H9 (cell line): ENCODE results near the gene CLEC16A. TPM values are rescaled to one million over a fixed set of nuclear protein-coding genes. Genes with fewer than 3 reads are reported as not detected.

ENCODE experiments used
- DNase-seq: peaks from one replicate; pipeline ENCODE4 v3.0.0-alpha.2; 2017
- H2AFZ ChIP-seq: one replicate; pipeline ENCODE4 v1.6.1; 2013; ENCODE audit warnings: mild to moderate bottlenecking, low read length, control low read depth, moderate library complexity
- H2AK5ac ChIP-seq: 2 replicates; pipeline ENCODE4 v1.6.1; 2013; ENCODE audit warnings: low read length, control low read depth, mixed read lengths; ENCODE audit not compliant: insufficient read length
- H2BK120ac ChIP-seq: one replicate; pipeline ENCODE4 v1.6.1; 2013; ENCODE audit warnings: low read depth, mild to moderate bottlenecking, low read length, control low read depth, inconsistent platforms; ENCODE audit not compliant: poor library complexity, severe bottlenecking
- H2BK12ac ChIP-seq: 2 replicates; pipeline ENCODE4 v1.6.1; 2013; ENCODE audit warnings: low read length, control low read depth, mixed read lengths, low read depth; ENCODE audit not compliant: insufficient read length
- H2BK15ac ChIP-seq: 2 replicates; pipeline ENCODE4 v1.6.1; 2013; ENCODE audit warnings: low read depth, low read length, control low read depth
- H2BK20ac ChIP-seq: one replicate; pipeline ENCODE4 v1.6.1; 2013; ENCODE audit warnings: low read depth, mild to moderate bottlenecking, low read length, control low read depth, inconsistent platforms; ENCODE audit not compliant: poor library complexity, severe bottlenecking
- H2BK5ac ChIP-seq: 2 replicates; pipeline ENCODE4 v1.6.1; 2013; ENCODE audit warnings: low read length, control low read depth, mixed read lengths; ENCODE audit not compliant: insufficient read length
- H3K14ac ChIP-seq: 2 replicates; pipeline ENCODE4 v1.6.1; 2013; ENCODE audit warnings: low read length, control low read depth; ENCODE audit not compliant: insufficient read depth
- H3K18ac ChIP-seq: 2 replicates; pipeline ENCODE4 v1.6.1; 2013; ENCODE audit warnings: low read depth, mild to moderate bottlenecking, mixed read lengths, low read length, control low read depth; ENCODE audit not compliant: insufficient read length
- H3K23ac ChIP-seq: 2 replicates; pipeline ENCODE4 v1.6.1; 2013; ENCODE audit warnings: low read length, control low read depth, mixed read lengths, low read depth; ENCODE audit not compliant: insufficient read length
- H3K23me2 ChIP-seq: 2 replicates; pipeline ENCODE4 v1.6.1; 2013; ENCODE audit warnings: low read depth, mild to moderate bottlenecking, mixed read lengths, low read length, control low read depth; ENCODE audit not compliant: insufficient read length, poor library complexity, severe bottlenecking
- H3K27ac ChIP-seq: 2 replicates; pipeline ENCODE4 v1.5.1; 2013; ENCODE audit warnings: low read length, control low read depth, mixed read lengths, low read depth; ENCODE audit not compliant: insufficient read length
- H3K27me3 ChIP-seq: 2 replicates; pipeline ENCODE4 v1.6.1; 2013; ENCODE audit warnings: low read length, control low read depth, inconsistent platforms; ENCODE audit not compliant: insufficient read depth
- H3K4ac ChIP-seq: 2 replicates; pipeline ENCODE4 v1.6.1; 2013; ENCODE audit warnings: low read depth, mild to moderate bottlenecking, control low read depth, inconsistent platforms, low read length, moderate library complexity
- H3K4me1 ChIP-seq: 2 replicates; pipeline ENCODE4 v1.6.1; 2013; ENCODE audit warnings: low read length, control low read depth, inconsistent platforms; ENCODE audit not compliant: insufficient read depth
- H3K4me2 ChIP-seq: 2 replicates; pipeline ENCODE4 v1.6.1; 2013; ENCODE audit warnings: low read length, control low read depth, mixed read lengths; ENCODE audit not compliant: insufficient read length, insufficient read depth
- H3K56ac ChIP-seq: 2 replicates; pipeline ENCODE4 v1.6.1; 2013; ENCODE audit warnings: low read depth, mild to moderate bottlenecking, mixed read lengths, low read length, control low read depth; ENCODE audit not compliant: insufficient read length
- H3K79me1 ChIP-seq: 2 replicates; pipeline ENCODE4 v1.6.1; 2013; ENCODE audit warnings: low read depth, mild to moderate bottlenecking, moderate library complexity, low read length, control low read depth, inconsistent platforms; ENCODE audit not compliant: insufficient read depth, poor library complexity, severe bottlenecking
- H3K79me2 ChIP-seq: 2 replicates; pipeline ENCODE4 v1.6.1; 2013; ENCODE audit warnings: low read length, control low read depth, inconsistent platforms; ENCODE audit not compliant: insufficient read depth
- H3K9ac ChIP-seq: 2 replicates; pipeline ENCODE4 v1.6.1; 2013; ENCODE audit warnings: low read length, control low read depth, mixed read lengths; ENCODE audit not compliant: insufficient read length; ENCODE audit errors: extremely low read depth
- H3K9me3 ChIP-seq: one replicate; pipeline ENCODE4 v1.6.1; 2013; ENCODE audit warnings: low read depth, low read length, inconsistent platforms; ENCODE audit not compliant: control insufficient read depth
- H3T11ph ChIP-seq: one replicate; pipeline ENCODE4 v1.6.1; 2013; ENCODE audit warnings: mild to moderate bottlenecking, low read length, control low read depth, inconsistent platforms
- H4K20me1 ChIP-seq: one replicate; pipeline ENCODE4 v1.6.1; 2013; ENCODE audit not compliant: control insufficient read depth, insufficient read length, insufficient read depth
- H4K5ac ChIP-seq: 2 replicates; pipeline ENCODE4 v1.6.1; 2013; ENCODE audit warnings: low read depth, mild to moderate bottlenecking, mixed read lengths, low read length, control low read depth; ENCODE audit not compliant: insufficient read length
- H4K8ac ChIP-seq: replicated peaks from 2 replicates; pipeline ENCODE4 v1.6.1; 2013; ENCODE audit warnings: low read length, control low read depth, mixed read lengths, low read depth; ENCODE audit not compliant: insufficient read length
- H4K91ac ChIP-seq: 2 replicates; pipeline ENCODE4 v1.6.1; 2013; ENCODE audit warnings: low read depth, mild to moderate bottlenecking, moderate library complexity, mixed read lengths, low read length, control low read depth; ENCODE audit not compliant: insufficient read length
- H3K27ac Mint-ChIP-seq, 3 experiments: 2 replicates in 2 of 3; 3 replicates in 1 of 3; pipeline ENCODE4 v1.8.0; 2020 to 2021; ENCODE audit warnings: mixed read lengths in 3 of 3, mild to moderate bottlenecking in 1 of 3, moderate library complexity in 1 of 3
- H3K27me3 Mint-ChIP-seq: 2 replicates; pipeline ENCODE4 v1.8.0; 2021; ENCODE audit warnings: low read depth, mild to moderate bottlenecking, moderate library complexity, mixed read lengths
- H3K36me3 Mint-ChIP-seq, 3 experiments: 2 replicates in 2 of 3; 3 replicates in 1 of 3; pipeline ENCODE4 v1.8.0; 2020 to 2021; ENCODE audit warnings: low read depth in 3 of 3, mixed read lengths in 3 of 3; ENCODE audit not compliant: insufficient read depth in 1 of 3
- H3K4me1 Mint-ChIP-seq, 2 experiments: 2 replicates each; pipeline ENCODE4 v1.8.0; 2020; ENCODE audit warnings: mixed read lengths in 2 of 2
- H3K4me3 Mint-ChIP-seq, 2 experiments: 2 replicates in 1 of 2; 3 replicates in 1 of 2; pipeline ENCODE4 v1.8.0; 2020 to 2021; ENCODE audit warnings: mild to moderate bottlenecking in 2 of 2, mixed read lengths in 2 of 2, moderate library complexity in 1 of 2
- H3K9me3 Mint-ChIP-seq, 2 experiments: 2 replicates in 1 of 2; 3 replicates in 1 of 2; pipeline ENCODE4 v1.8.0; 2020; ENCODE audit warnings: mild to moderate bottlenecking in 2 of 2, mixed read lengths in 2 of 2, moderate library complexity in 1 of 2
- WGBS: extraction: QIAGEN DNeasy Blood & Tissue Kit; methylation state at CpG from one replicate; pipeline ENCODE4 v1.1.7; 2013; ENCODE audit warnings: missing lambda C conversion rate, low lambda C conversion rate, mixed read lengths; ENCODE audit not compliant: insufficient read length; ENCODE audit errors: extremely low coverage; 5-methylcytosine and 5-hydroxymethylcytosine counted together
- total RNA-seq: library from RNA; stranded (reverse); gene quantifications from 2 replicates; pipeline ENCODE4 v1.2.1, GENCODE V29; 2021
- TF ChIP-seq, protein P1 (sequence below): fragments of 200-600 bp; sonication (generic); conservative IDR thresholded peaks from 3 replicates; pipeline ENCODE4 v1.8.0; 2021; ENCODE audit warnings: antibody characterized with exemption, mild to moderate bottlenecking

Gene CLEC16A
- total RNA-seq, 1 experiment from 2014 or later, result 15.2 TPM

DNA sequence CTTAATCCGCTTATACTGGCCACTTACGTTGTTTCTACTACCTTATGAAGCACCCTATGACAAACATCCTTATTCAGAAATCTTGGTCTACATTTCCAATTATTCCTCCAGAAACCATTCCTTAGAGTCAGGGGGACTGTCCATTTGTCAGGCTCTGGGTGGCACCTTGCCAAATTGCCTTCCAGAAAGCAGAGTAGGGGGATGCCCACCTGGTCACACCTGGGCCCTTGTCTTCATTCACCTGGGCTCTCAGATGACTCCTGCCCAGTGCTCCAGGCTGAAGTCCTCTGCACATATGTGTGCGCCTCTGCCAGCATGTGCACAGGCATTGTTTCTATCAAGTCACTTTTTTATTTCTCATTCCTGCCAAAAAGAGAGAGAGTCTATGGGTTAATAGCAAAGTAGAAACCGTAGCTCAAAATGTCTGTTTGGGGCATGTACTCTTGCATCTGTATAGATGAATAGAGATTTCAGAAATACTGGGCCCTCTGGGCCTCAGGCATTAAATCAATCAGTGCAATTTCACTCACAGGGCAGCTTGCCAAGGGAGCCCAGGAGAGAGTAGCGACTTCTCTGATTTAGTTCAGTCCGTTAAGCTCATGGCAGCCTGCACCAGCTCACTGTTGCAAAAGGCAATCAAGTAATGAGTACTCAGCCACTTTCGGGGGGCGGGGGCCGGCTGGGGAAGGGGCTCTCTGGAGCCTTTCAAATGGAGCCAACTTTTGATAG lies 207.0 kb downstream of the CLEC16A start:
- Histone ChIP-seq H2BK120ac (no peak overlapping the region), H2BK12ac (no peak overlapping the region), H3T11ph (no peak overlapping the region), H3K23ac (no peak overlapping the region), H3K27ac (no peak overlapping the region), H3K4me2 (no peak overlapping the region), H3K79me1 (no peaks in the 10 kb centered on the region), H3K56ac (no peak overlapping the region), H3K9me3 (no peaks in the 10 kb centered on the region), H3K18ac (no peak overlapping the region), H2BK5ac (no peak overlapping the region), H4K5ac (no peak overlapping the region), H3K4me1 (no peaks in the 10 kb centered on the region), H2BK20ac (no peak overlapping the region), H2AFZ (no peak overlapping the region), H4K20me1 (no peaks in the 10 kb centered on the region), H4K8ac (no peak overlapping the region), H3K9ac (no peak overlapping the region), H3K14ac (no peak overlapping the region), H3K27me3 (no peaks in the 10 kb centered on the region), H3K79me2 (no peaks in the 10 kb centered on the region), H3K4ac (no peak overlapping the region), H3K23me2 (no peaks in the 10 kb centered on the region), H2BK15ac (no peak overlapping the region), H2AK5ac (no peak overlapping the region), H4K91ac (no peak overlapping the region)
- Mint-ChIP-seq H3K27ac (peak overlapping the region in 1 of 3 experiments; percentile 74; a peak in 1 of 7 replicates), H3K4me1 (no peaks in the 10 kb centered on the region; a peak in 1 of 4 replicates), H3K9me3 (no peaks in the 10 kb centered on the region), H3K27me3 (peaks cover 2% of the 10 kb centered on the region; the same call in 1 of the 2 replicates), H3K36me3 (peaks cover 0 to 3% (median 0%) of the 10 kb centered on the region in 3 experiments; a peak in 2 of 7 replicates), H3K4me3 (no peak overlapping the region)
- TF ChIP-seq, protein P1, sequence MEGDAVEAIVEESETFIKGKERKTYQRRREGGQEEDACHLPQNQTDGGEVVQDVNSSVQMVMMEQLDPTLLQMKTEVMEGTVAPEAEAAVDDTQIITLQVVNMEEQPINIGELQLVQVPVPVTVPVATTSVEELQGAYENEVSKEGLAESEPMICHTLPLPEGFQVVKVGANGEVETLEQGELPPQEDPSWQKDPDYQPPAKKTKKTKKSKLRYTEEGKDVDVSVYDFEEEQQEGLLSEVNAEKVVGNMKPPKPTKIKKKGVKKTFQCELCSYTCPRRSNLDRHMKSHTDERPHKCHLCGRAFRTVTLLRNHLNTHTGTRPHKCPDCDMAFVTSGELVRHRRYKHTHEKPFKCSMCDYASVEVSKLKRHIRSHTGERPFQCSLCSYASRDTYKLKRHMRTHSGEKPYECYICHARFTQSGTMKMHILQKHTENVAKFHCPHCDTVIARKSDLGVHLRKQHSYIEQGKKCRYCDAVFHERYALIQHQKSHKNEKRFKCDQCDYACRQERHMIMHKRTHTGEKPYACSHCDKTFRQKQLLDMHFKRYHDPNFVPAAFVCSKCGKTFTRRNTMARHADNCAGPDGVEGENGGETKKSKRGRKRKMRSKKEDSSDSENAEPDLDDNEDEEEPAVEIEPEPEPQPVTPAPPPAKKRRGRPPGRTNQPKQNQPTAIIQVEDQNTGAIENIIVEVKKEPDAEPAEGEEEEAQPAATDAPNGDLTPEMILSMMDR, result no peak
- no peak for DNase-seq
- WGBS, result no CpG with 5 or more reads among the region's 9 CpGs
